ENCODE data around the gene IQCH. TPM values are rescaled to one million over a fixed set of nuclear protein-coding genes. Genes with fewer than 3 reads are reported as not detected.

IQCH gene
- total RNA-seq, 1 experiment from 2014 or later = 1.1 TPM

DNA sequence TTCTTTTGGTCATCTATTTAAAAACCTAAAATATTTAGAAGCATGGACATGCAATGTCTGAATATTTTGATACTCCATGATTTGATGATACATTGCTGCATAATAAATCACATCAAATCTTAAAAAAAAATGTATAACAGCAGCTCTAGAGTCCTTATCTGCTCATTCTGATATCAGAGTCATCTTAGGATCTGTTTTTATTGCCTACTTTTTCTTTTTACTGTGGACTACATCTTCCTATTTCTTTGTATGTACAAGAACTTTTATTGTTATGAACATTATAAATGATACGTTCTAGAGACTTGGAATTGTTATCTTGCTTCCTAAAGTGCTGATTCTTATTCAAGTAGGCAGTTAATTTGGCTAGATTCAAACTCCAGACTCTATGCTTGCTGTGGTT, 72.7 kb downstream of the IQCH start:
- no peaks in the 10 kb centered on the region for H3K27me3 Mint-ChIP-seq (ENCODE audit: low read depth)
- peaks cover 12 to 20% of the 10 kb centered on the region in 2 experiments for H3K9me3 Mint-ChIP-seq
- no peak for DNase-seq
- TF ChIP-seq CTCF (conservative IDR thresholded peaks at IDR 0.05) = no peak
- Histone ChIP-seq H3K4me1 (ENCODE audit: insufficient read depth, low read length) (no peaks in the 10 kb centered on the region), H2BK20ac (ENCODE audit: low read depth, low read length, poor library complexity, severe bottlenecking) (no peak overlapping the region), H3K9me3 (ENCODE audit: control insufficient read depth, low read depth, low read length) (peaks cover 7% of the 10 kb centered on the region), H2BK12ac (ENCODE audit: insufficient read length, low read depth, low read length) (no peak overlapping the region), H3K4ac (ENCODE audit: low read depth, low read length) (no peak overlapping the region), H3K79me2 (ENCODE audit: insufficient read depth, low read length) (no peaks in the 10 kb centered on the region), H2BK5ac (ENCODE audit: insufficient read length, low read length) (no peak overlapping the region), H3K23me2 (ENCODE audit: insufficient read length, low read depth, low read length, poor library complexity, severe bottlenecking) (no peaks in the 10 kb centered on the region), H3K27me3 (ENCODE audit: insufficient read depth, low read length) (no peaks in the 10 kb centered on the region), H3K79me1 (ENCODE audit: insufficient read depth, low read depth, low read length, poor library complexity, severe bottlenecking) (no peaks in the 10 kb centered on the region), H3K4me2 (ENCODE audit: insufficient read depth, insufficient read length, low read length) (no peak overlapping the region), H3T11ph (ENCODE audit: low read length) (no peak overlapping the region), H4K5ac (ENCODE audit: insufficient read length, low read depth, low read length) (no peak overlapping the region), H3K9ac (ENCODE audit: extremely low read depth, insufficient read length, low read length) (no peak overlapping the region), H2AK5ac (ENCODE audit: insufficient read length, low read length) (no peak overlapping the region), H2BK120ac (ENCODE audit: low read depth, low read length, poor library complexity, severe bottlenecking) (no peak overlapping the region), H2BK15ac (ENCODE audit: low read depth, low read length) (no peak overlapping the region), H4K8ac (replicated peaks; ENCODE audit: insufficient read length, low read depth, low read length) (no peak overlapping the region), H3K14ac (ENCODE audit: insufficient read depth, low read length) (no peak overlapping the region), H4K20me1 (ENCODE audit: control insufficient read depth, insufficient read depth, insufficient read length) (no peaks in the 10 kb centered on the region), H4K91ac (ENCODE audit: insufficient read length, low read depth, low read length) (no peak overlapping the region), H3K23ac (ENCODE audit: insufficient read length, low read depth, low read length) (no peak overlapping the region), H3K56ac (ENCODE audit: insufficient read length, low read depth, low read length) (no peak overlapping the region), H3K18ac (ENCODE audit: insufficient read length, low read depth, low read length) (no peak overlapping the region), H2AFZ (ENCODE audit: low read length) (no peak overlapping the region), H3K27ac (ENCODE audit: insufficient read length, low read depth, low read length) (no peak overlapping the region)
- no peak overlapping the region for H3K4me3 Mint-ChIP-seq
- H3K36me3 Mint-ChIP-seq (ENCODE audit: insufficient read depth in 1 of 3, low read depth in 3 of 3) = peaks cover 5 to 24% (median 7%) of the 10 kb centered on the region in 3 experiments
- WGBS (ENCODE audit: extremely low coverage, insufficient read length, low lambda C conversion rate) = no CpG with 5 or more reads among the region's 1 CpG
- H3K27ac Mint-ChIP-seq = no peak overlapping the region
- peaks cover 6 to 7% of the 10 kb centered on the region in 2 experiments for H3K4me1 Mint-ChIP-seq

All from H9 (cell line).